ENCODE results near the gene ZDHHC12.

DNA sequence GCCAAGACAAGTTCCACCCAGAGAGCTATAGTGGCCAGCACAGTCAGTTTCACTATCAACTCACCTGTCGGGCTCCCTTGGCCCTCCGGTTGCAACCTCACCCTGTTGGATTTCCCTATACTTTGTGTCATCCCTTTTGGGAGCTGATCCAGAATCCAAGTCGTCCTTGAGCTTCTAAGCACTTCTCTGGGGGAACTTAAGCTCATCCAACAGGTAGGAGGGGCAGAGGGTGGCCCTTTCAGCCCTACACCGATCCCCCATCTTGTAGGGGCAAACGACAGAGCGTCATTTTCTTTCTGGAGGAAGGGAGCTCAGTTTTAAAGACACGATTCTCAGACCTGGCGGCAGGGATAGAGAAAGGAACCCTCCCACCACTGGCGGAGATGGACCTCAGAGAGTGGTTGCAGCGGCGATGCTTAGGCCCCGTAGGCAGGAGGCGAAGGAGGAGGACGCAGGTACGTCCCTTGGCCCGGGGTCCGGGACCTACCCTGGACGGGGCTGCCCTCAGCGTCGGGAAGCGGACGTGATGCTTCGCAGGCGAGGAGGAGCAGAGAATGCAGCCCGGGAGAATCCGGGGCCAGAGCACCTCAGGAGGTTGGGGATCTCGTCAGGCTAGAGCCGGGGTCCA is 47.3 kb upstream of the ZDHHC12 start:
- TF ChIP-seq, protein P1, sequence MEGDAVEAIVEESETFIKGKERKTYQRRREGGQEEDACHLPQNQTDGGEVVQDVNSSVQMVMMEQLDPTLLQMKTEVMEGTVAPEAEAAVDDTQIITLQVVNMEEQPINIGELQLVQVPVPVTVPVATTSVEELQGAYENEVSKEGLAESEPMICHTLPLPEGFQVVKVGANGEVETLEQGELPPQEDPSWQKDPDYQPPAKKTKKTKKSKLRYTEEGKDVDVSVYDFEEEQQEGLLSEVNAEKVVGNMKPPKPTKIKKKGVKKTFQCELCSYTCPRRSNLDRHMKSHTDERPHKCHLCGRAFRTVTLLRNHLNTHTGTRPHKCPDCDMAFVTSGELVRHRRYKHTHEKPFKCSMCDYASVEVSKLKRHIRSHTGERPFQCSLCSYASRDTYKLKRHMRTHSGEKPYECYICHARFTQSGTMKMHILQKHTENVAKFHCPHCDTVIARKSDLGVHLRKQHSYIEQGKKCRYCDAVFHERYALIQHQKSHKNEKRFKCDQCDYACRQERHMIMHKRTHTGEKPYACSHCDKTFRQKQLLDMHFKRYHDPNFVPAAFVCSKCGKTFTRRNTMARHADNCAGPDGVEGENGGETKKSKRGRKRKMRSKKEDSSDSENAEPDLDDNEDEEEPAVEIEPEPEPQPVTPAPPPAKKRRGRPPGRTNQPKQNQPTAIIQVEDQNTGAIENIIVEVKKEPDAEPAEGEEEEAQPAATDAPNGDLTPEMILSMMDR (IDR thresholded peaks at IDR 0.05) = no peak
- no peak for TF ChIP-seq POLR2A (IDR thresholded peaks at IDR 0.05)

Data from esophagus squamous epithelium (tissue), 4 donors.